IMR-90 (cell line): Measurements from ENCODE around the gene LTB4R. TPM values are rescaled to one million over a fixed set of nuclear protein-coding genes. Genes with fewer than 3 reads are reported as not detected.

Experiments
- ATAC-seq: fragments of 200-7000 bp; cut with Tn5 transposase; 2 replicates; pipeline ENCODE4 v1.9.1; 2020; ENCODE audit warnings: low read depth, mild to moderate bottlenecking, moderate library complexity
- BruUV-seq: library from RNA; stranded (reverse); fragments of 400-500 nt; replicated peaks from 2 replicates; lab custom pipeline; 2021; lab: Mats Ljungman, UMichigan
- CTCF ChIA-PET: fragments of 300-600 bp; formaldehyde crosslinking; extraction: SDS; loops from one replicate; lab custom pipeline; 2021; ENCODE audit warnings: antibody characterized with exemption; lab: Yijun Ruan, JAX
- POLR2A ChIA-PET: fragments of 300-600 bp; sonication (Branson Sonifier 250); formaldehyde crosslinking; loops from one replicate; lab custom pipeline; 2022; ENCODE audit warnings: antibody characterized with exemption; ENCODE audit not compliant: unreplicated experiment; lab: Charles Lee
- DNase-seq: peaks from one replicate; pipeline ENCODE4 v3.0.0; 2013
- H2AFZ ChIP-seq: replicated peaks from 2 replicates; pipeline ENCODE3; 2013; ENCODE audit warnings: low read length, mild to moderate bottlenecking; ENCODE audit not compliant: poor library complexity
- H2AK5ac ChIP-seq: 2 replicates; pipeline ENCODE4 v1.6.1; 2013; ENCODE audit warnings: low read depth, low read length, inconsistent platforms
- H2AK9ac ChIP-seq: replicated peaks from 2 replicates; pipeline ENCODE3; 2013; ENCODE audit warnings: mild to moderate bottlenecking, low read depth, low read length, moderate library complexity; ENCODE audit not compliant: poor library complexity
- H2BK120ac ChIP-seq: 2 replicates; pipeline ENCODE4 v1.6.1; 2013; ENCODE audit warnings: low read depth, low read length, inconsistent platforms
- H2BK15ac ChIP-seq: 3 replicates; pipeline ENCODE4 v1.6.1; 2013; ENCODE audit warnings: low read depth, low read length, inconsistent platforms
- H2BK20ac ChIP-seq: 2 replicates; pipeline ENCODE4 v1.6.1; 2013; ENCODE audit warnings: low read depth, mild to moderate bottlenecking, inconsistent platforms, low read length, moderate library complexity
- H2BK5ac ChIP-seq: 2 replicates; pipeline ENCODE4 v1.6.1; 2013; ENCODE audit warnings: mild to moderate bottlenecking, low read depth, low read length, inconsistent platforms; ENCODE audit not compliant: poor library complexity, severe bottlenecking
- H3K14ac ChIP-seq: replicated peaks from 2 replicates; pipeline ENCODE4 v1.6.1; 2013; ENCODE audit warnings: low read depth, low read length, inconsistent platforms
- H3K18ac ChIP-seq: 2 replicates; pipeline ENCODE4 v1.6.1; 2013; ENCODE audit warnings: low read depth, low read length, control low read depth
- H3K23ac ChIP-seq: 2 replicates; pipeline ENCODE4 v1.6.1; 2013; ENCODE audit warnings: low read depth, low read length, inconsistent platforms
- H3K27ac ChIP-seq: 2 replicates; pipeline ENCODE4 v1.5.1; 2013; ENCODE audit warnings: mild to moderate bottlenecking, control low read depth, low read length; ENCODE audit not compliant: insufficient read depth
- H3K27me3 ChIP-seq: 2 replicates; pipeline ENCODE4 v1.6.1; 2013; ENCODE audit warnings: low read length; ENCODE audit not compliant: control insufficient read depth, insufficient read depth
- H3K36me3 ChIP-seq: 2 replicates; pipeline ENCODE4 v1.6.1; 2013; ENCODE audit warnings: low read length, mixed read lengths; ENCODE audit not compliant: control insufficient read depth, insufficient read depth
- H3K4ac ChIP-seq: 2 replicates; pipeline ENCODE4 v1.6.1; 2013; ENCODE audit warnings: low read depth, low read length, inconsistent platforms
- H3K4me1 ChIP-seq: 2 replicates; pipeline ENCODE4 v1.6.1; 2013; ENCODE audit warnings: low read length, mixed read lengths; ENCODE audit not compliant: control insufficient read depth, insufficient read depth
- H3K4me2 ChIP-seq: 2 replicates; pipeline ENCODE4 v1.6.1; 2013; ENCODE audit warnings: low read depth, mild to moderate bottlenecking, control low read depth, low read length, moderate library complexity
- H3K4me3 ChIP-seq: 2 replicates; pipeline ENCODE4 v1.5.1; 2013; ENCODE audit warnings: low read depth, mild to moderate bottlenecking, control low read depth, low read length, moderate library complexity; ENCODE audit not compliant: insufficient read depth
- H3K56ac ChIP-seq: 2 replicates; pipeline ENCODE4 v1.6.1; 2013; ENCODE audit warnings: low read length, inconsistent platforms; ENCODE audit not compliant: insufficient read depth; ENCODE audit errors: extremely low read depth
- H3K79me1 ChIP-seq, 2 experiments: 2 replicates each; pipeline ENCODE4 v1.6.1; 2013; ENCODE audit warnings: low read length in 2 of 2, inconsistent platforms in 1 of 2, low read depth in 1 of 2
- H3K9ac ChIP-seq: 2 replicates; pipeline ENCODE4 v1.6.1; 2013; ENCODE audit warnings: low read depth, low read length, control low read depth
- H3K9me1 ChIP-seq: 2 replicates; pipeline ENCODE4 v1.6.1; 2013; ENCODE audit warnings: low read length, inconsistent platforms; ENCODE audit not compliant: insufficient read depth
- H3K9me3 ChIP-seq: 2 replicates; pipeline ENCODE4 v1.6.1; 2013; ENCODE audit warnings: low read length; ENCODE audit not compliant: control insufficient read depth, insufficient read depth
- H4K20me1 ChIP-seq: 2 replicates; pipeline ENCODE4 v1.6.1; 2013; ENCODE audit warnings: low read length, inconsistent platforms; ENCODE audit not compliant: insufficient read depth
- H4K5ac ChIP-seq: 2 replicates; pipeline ENCODE4 v1.6.1; 2013; ENCODE audit warnings: mild to moderate bottlenecking, low read depth, low read length, control low read depth
- H4K8ac ChIP-seq, 2 experiments: 2 replicates each; pipeline ENCODE4 v1.6.1; 2013; ENCODE audit warnings: low read depth in 2 of 2, low read length in 2 of 2, control low read depth in 1 of 2, inconsistent platforms in 1 of 2
- H4K91ac ChIP-seq: 2 replicates; pipeline ENCODE4 v1.6.1; 2013; ENCODE audit warnings: low read depth, low read length, inconsistent platforms; ENCODE audit not compliant: insufficient read depth
- BHLHE40 ChIP-seq: fragments of 150-350 bp; IDR thresholded peaks from 2 replicates; pipeline ENCODE4 v1.6.1; 2016; ENCODE audit warnings: mild to moderate bottlenecking, low read depth, low read length
- CEBPB ChIP-seq: IDR thresholded peaks from 2 replicates; pipeline ENCODE4 v1.6.1; 2012; ENCODE audit warnings: low read depth, low read length, improper control_type of control experiment
- MXI1 ChIP-seq: IDR thresholded peaks from 2 replicates; pipeline ENCODE4 v1.6.1; 2012; ENCODE audit warnings: low read depth, mild to moderate bottlenecking, low read length, moderate library complexity, borderline replicate concordance
- NFE2L2 ChIP-seq: fragments of 150-350 bp; IDR thresholded peaks from 2 replicates; pipeline ENCODE4 v1.6.1; 2016; ENCODE audit warnings: low read depth, mild to moderate bottlenecking, low read length
- RCOR1 ChIP-seq: IDR thresholded peaks from 2 replicates; pipeline ENCODE4 v1.6.1; 2012; ENCODE audit warnings: mild to moderate bottlenecking, low read length, improper control_type of control experiment; ENCODE audit not compliant: insufficient replicate concordance
- RFX5 ChIP-seq: IDR thresholded peaks from 2 replicates; pipeline ENCODE4 v1.8.0; 2012; ENCODE audit warnings: low read depth, mild to moderate bottlenecking, low read length, moderate library complexity
- SMC3 ChIP-seq: fragments of 150-350 bp; IDR thresholded peaks from 2 replicates; pipeline ENCODE4 v1.6.1; 2016; ENCODE audit warnings: low read depth, mild to moderate bottlenecking, antibody characterized with exemption, low read length, moderate library complexity
- WGBS, 2 experiments: methylation state at CpG; one replicate each; pipeline versions ENCODE4 v1.1.5 to v1.1.7; 2013; ENCODE audit warnings: missing lambda C conversion rate in 2 of 2; ENCODE audit not compliant: insufficient read length in 1 of 2; ENCODE audit errors: extremely low coverage in 2 of 2; 5-methylcytosine and 5-hydroxymethylcytosine counted together
- dilution Hi-C: fragments of 300-500 bp; cut with HindIII; formaldehyde crosslinking; loops from one replicate; pipeline ENCODE4 v1.14.3; 2018; ENCODE audit warnings: low sequenced_read_pairs; ENCODE audit not compliant: unreplicated experiment
- in situ Hi-C: fragments of 300-500 bp; cut with MboI; formaldehyde crosslinking; loops from 3 replicates; pipeline ENCODE4 v1.14.3; 2019; ENCODE audit warnings: low sequenced_read_pairs, inconsistent platforms, mixed read lengths
- intact Hi-C: fragments of 100-400 bp; cut with micrococcal nuclease; formaldehyde crosslinking; loops from 2 replicates; pipeline ENCODE4 v1.10.0; 2022
- polyA plus RNA-seq, 3 experiments: library from polyadenylated mRNA; depleted of rRNA; stranded (reverse); fragments of >200 nt; gene quantifications; 2 replicates each; pipeline ENCODE4 v1.2.3, GENCODE V29; 2012; ENCODE audit warnings: low replicate concordance in 1 of 3
- total RNA-seq: library from RNA; depleted of rRNA; stranded (reverse); fragments of >200 nt; gene quantifications from 2 replicates; pipeline ENCODE4 v1.2.3, GENCODE V29; 2012
- TF ChIP-seq, protein P1 (sequence below): fragments of 150-350 bp; IDR thresholded peaks from 2 replicates; pipeline ENCODE4 v1.6.1; 2016; ENCODE audit warnings: low read depth, mild to moderate bottlenecking, low read length, moderate library complexity, borderline replicate concordance
- TF ChIP-seq, protein P2 (sequence below): conservative IDR thresholded peaks from 2 replicates; pipeline ENCODE4 v1.5.1; 2012; ENCODE audit warnings: mild to moderate bottlenecking, low read depth, low read length, improper control_type of control experiment

Gene LTB4R
- total and polyA plus RNA-seq, 2 of the 4 experiments (the other 2 are of a cell fraction), result 0.18 to 2.3 TPM

DNA sequence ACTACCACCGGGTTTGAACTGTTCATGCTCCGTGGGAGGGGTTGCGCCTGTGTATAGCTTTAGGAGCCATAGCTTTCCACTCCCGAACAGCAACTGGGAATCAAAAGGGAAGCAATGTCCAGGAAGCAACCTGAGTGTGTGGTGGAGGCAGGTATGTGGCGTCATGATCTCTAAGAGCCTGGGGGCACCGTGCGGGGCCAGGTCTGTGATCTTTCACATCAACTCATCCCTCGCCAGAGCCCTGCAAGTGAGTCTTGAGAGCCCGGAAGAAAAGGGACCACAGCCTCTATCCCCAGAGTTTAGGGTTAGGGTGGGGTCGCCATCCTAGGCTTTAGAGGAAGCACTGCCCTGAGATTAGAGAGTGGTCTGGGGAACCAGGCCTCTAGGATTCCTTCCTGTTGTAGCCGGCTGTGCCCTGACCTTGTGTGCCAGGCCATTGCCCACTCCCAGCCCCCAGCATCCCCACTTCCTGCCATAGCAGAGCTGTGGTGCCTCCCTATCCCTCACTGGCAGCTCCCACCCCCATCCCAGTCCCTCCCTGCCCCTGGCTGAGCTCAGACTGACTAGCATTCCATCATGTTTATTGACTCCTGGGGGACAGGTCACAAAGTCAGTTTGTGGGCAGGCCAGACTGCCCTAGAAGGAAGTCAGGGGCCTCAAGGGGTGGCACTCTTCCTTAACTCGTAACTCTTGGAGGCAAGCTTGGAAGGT lies 24.3 kb downstream of the LTB4R start (continued):
- TF ChIP-seq, protein P1, sequence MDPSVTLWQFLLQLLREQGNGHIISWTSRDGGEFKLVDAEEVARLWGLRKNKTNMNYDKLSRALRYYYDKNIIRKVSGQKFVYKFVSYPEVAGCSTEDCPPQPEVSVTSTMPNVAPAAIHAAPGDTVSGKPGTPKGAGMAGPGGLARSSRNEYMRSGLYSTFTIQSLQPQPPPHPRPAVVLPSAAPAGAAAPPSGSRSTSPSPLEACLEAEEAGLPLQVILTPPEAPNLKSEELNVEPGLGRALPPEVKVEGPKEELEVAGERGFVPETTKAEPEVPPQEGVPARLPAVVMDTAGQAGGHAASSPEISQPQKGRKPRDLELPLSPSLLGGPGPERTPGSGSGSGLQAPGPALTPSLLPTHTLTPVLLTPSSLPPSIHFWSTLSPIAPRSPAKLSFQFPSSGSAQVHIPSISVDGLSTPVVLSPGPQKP, result no peak

GRCh38 chr14:24337144-24337823 lies 26.0 kb downstream of the LTB4R start:
- BruUV-seq, result no TSS peak
- Histone ChIP-seq H2AFZ (no peak overlapping the region), H3K4me3 (no peak overlapping the region), H3K79me1 (no peaks in the 10 kb centered on the region), H2BK120ac (no peak overlapping the region; the same call in 1 of the 2 replicates), H3K27ac (no peak overlapping the region), H3K4me2 (no peak overlapping the region), H3K36me3 (no peaks in the 10 kb centered on the region), H3K56ac (no peak overlapping the region), H3K23ac (no peak overlapping the region), H3K9me3 (no peaks in the 10 kb centered on the region; the same call in 1 of the 2 replicates), H2BK15ac (no peak overlapping the region), H3K9me1 (no peaks in the 10 kb centered on the region), H4K8ac (no peak overlapping the region), H4K91ac (no peak overlapping the region), H3K18ac (no peak overlapping the region), H3K14ac (no peak overlapping the region), H2AK5ac (no peak overlapping the region), H4K5ac (no peak overlapping the region), H2BK20ac (no peak overlapping the region), H2AK9ac (no peak overlapping the region), H3K4me1 (peaks cover 3% of the 10 kb centered on the region; the same call in 1 of the 2 replicates), H3K4ac (no peak overlapping the region), H4K20me1 (no peaks in the 10 kb centered on the region), H3K27me3 (peaks cover 87% of the 10 kb centered on the region), H2BK5ac (no peak overlapping the region), H3K9ac (no peak overlapping the region)
- intact Hi-C loops (no loop called here), dilution Hi-C loops (no loop called here), in situ Hi-C loops (no loop called here)
- ChIA-PET POLR2A (no interaction called here), CTCF (interaction anchor here (0.7 to 0.9 kb wide), 2 partner anchors 10 to 29 kb away, joined by 3 to 6 read pairs; partner anchors contain the start of gene CIDEB)
- 0% methylated on average over 1 of the region's 7 CpGs; no CpG with 5 or more reads in 1 of the 2 experiments for WGBS, 2 experiments
- ATAC-seq (no peak), DNase-seq (no peak)
- TF ChIP-seq RCOR1 (no peak), RFX5 (no peak), CEBPB (no peak), NFE2L2 (no peak), BHLHE40 (no peak), MXI1 (no peak), SMC3 (no peak)
- TF ChIP-seq, protein P2, sequence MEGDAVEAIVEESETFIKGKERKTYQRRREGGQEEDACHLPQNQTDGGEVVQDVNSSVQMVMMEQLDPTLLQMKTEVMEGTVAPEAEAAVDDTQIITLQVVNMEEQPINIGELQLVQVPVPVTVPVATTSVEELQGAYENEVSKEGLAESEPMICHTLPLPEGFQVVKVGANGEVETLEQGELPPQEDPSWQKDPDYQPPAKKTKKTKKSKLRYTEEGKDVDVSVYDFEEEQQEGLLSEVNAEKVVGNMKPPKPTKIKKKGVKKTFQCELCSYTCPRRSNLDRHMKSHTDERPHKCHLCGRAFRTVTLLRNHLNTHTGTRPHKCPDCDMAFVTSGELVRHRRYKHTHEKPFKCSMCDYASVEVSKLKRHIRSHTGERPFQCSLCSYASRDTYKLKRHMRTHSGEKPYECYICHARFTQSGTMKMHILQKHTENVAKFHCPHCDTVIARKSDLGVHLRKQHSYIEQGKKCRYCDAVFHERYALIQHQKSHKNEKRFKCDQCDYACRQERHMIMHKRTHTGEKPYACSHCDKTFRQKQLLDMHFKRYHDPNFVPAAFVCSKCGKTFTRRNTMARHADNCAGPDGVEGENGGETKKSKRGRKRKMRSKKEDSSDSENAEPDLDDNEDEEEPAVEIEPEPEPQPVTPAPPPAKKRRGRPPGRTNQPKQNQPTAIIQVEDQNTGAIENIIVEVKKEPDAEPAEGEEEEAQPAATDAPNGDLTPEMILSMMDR, result no peak
- TF ChIP-seq, protein P1, result no peak
